ENCODE results near the gene SCO1.

DNA sequence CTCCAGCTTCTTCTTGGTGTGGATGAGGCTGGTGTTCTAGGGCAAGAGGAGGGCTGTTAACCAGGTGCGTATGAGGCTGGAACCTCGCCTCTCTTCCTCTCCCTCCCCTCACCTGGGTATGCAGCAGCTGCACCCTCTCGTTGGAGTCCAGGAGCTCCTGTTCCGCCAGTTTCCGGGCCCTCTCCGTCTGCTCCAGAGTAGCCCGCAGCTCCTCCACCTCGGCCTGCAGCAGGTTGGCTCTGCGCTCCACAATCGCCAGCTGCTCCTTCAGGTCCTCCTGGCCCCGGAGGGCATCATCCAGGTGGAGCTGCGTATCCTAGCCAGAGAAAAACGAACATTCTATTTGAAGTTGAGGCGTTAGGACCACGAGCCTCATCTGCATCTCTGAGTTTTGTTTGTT lies 65.6 kb downstream of the SCO1 start:
- TF ChIP-seq CTCF (IDR thresholded peaks at IDR 0.05) (no peak), REST (IDR thresholded peaks at IDR 0.05; ENCODE audit: insufficient read depth in 1 of 2, low read depth in 2 of 2, low read length in 1 of 2) (no peak)

All from Panc1 (cell line).